AG04450 (cell line): ENCODE data around the gene TNRC6B. TPM values are rescaled to one million over a fixed set of nuclear protein-coding genes. Genes with fewer than 3 reads are reported as not detected.

Source experiments
- CTCF ChIA-PET: fragments of 300-600, 350-600 bp; formaldehyde crosslinking; extraction: SDS; loops from one replicate; lab custom pipeline; 2022; ENCODE audit warnings: antibody characterized with exemption, inconsistent platforms; lab: Charles Lee
- POLR2A ChIA-PET: fragments of 350-600 bp; formaldehyde crosslinking; extraction: SDS; loops from one replicate; lab custom pipeline; 2021; ENCODE audit warnings: antibody characterized with exemption, inconsistent platforms; lab: Yijun Ruan, JAX
- DNase-seq: peaks from one replicate; pipeline ENCODE4 v3.0.0-alpha.2; 2011; ENCODE audit warnings: low read depth, low spot score
- H3K27ac ChIP-seq: one replicate; pipeline ENCODE4 v1.5.1; 2012; ENCODE audit warnings: low read depth, low read length, control low read depth
- H3K27me3 ChIP-seq: one replicate; pipeline ENCODE4 v1.6.0; 2012; ENCODE audit warnings: low read length; ENCODE audit not compliant: control insufficient read depth, insufficient read depth
- H3K4me3 ChIP-seq: 2 replicates; pipeline ENCODE4 v1.5.1; 2011; ENCODE audit warnings: mild to moderate bottlenecking, low read depth, low read length, control low read depth
- H3K9me3 ChIP-seq: 2 replicates; pipeline ENCODE4 v1.5.1; 2012; ENCODE audit warnings: low read length; ENCODE audit not compliant: control insufficient read depth, insufficient read depth
- polyA plus RNA-seq: library from polyadenylated mRNA; depleted of rRNA; stranded (reverse); fragments of >200 nt; gene quantifications from 2 replicates; pipeline ENCODE4 v1.2.3, GENCODE V29; 2011
- TF ChIP-seq, protein P1 (sequence below): IDR thresholded peaks from 2 replicates; pipeline ENCODE4 v1.5.1; 2011; ENCODE audit warnings: low read depth, low read length, control low read depth, inconsistent platforms

Gene TNRC6B
- polyA plus RNA-seq, 1 experiment: 6.6 TPM

GRCh38 chr22:40198733-40199132, 21.0 kb downstream of the TNRC6B start:
- no peak for DNase-seq
- H3K27me3 ChIP-seq: no peaks in the 10 kb centered on the region
- CTCF ChIA-PET: no interaction called here
- no peaks in the 10 kb centered on the region for H3K9me3 ChIP-seq
- TF ChIP-seq, protein P1, sequence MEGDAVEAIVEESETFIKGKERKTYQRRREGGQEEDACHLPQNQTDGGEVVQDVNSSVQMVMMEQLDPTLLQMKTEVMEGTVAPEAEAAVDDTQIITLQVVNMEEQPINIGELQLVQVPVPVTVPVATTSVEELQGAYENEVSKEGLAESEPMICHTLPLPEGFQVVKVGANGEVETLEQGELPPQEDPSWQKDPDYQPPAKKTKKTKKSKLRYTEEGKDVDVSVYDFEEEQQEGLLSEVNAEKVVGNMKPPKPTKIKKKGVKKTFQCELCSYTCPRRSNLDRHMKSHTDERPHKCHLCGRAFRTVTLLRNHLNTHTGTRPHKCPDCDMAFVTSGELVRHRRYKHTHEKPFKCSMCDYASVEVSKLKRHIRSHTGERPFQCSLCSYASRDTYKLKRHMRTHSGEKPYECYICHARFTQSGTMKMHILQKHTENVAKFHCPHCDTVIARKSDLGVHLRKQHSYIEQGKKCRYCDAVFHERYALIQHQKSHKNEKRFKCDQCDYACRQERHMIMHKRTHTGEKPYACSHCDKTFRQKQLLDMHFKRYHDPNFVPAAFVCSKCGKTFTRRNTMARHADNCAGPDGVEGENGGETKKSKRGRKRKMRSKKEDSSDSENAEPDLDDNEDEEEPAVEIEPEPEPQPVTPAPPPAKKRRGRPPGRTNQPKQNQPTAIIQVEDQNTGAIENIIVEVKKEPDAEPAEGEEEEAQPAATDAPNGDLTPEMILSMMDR: no peak
- H3K27ac ChIP-seq: no peak overlapping the region
- H3K4me3 ChIP-seq: no peak overlapping the region
- POLR2A ChIA-PET: no interaction called here

GRCh38 chr22:40199223-40199622, 21.5 kb downstream of the TNRC6B start:
- POLR2A ChIA-PET: no interaction called here

GRCh38 chr22:40199852-40200251, 22.1 kb downstream of the TNRC6B start:
- POLR2A ChIA-PET: interaction anchor here (0.6 to 1.2 kb wide), 2 partner anchors 18 to 1389 kb away, joined by 3 to 4 read pairs; no protein-coding TSS in a partner anchor
- Histone ChIP-seq H3K4me3 (no peak overlapping the region), H3K27ac (no peak overlapping the region), H3K27me3 (no peaks in the 10 kb centered on the region), H3K9me3 (no peaks in the 10 kb centered on the region)
- CTCF ChIA-PET: interaction anchor here (1.5 kb wide), 1 partner anchor 148 kb away, joined by 3 read pairs; no protein-coding TSS in a partner anchor
- DNase-seq: no peak
- TF ChIP-seq, protein P1: no peak

More at GRCh38 chr22:40199223-40199622, 21.5 kb downstream of the TNRC6B start:
- no peaks in the 10 kb centered on the region for H3K27me3 ChIP-seq
- CTCF ChIA-PET: no interaction called here
- DNase-seq: no peak
- H3K9me3 ChIP-seq: no peaks in the 10 kb centered on the region
- no peak overlapping the region for H3K4me3 ChIP-seq
- TF ChIP-seq, protein P1: no peak
- no peak overlapping the region for H3K27ac ChIP-seq

DNA sequence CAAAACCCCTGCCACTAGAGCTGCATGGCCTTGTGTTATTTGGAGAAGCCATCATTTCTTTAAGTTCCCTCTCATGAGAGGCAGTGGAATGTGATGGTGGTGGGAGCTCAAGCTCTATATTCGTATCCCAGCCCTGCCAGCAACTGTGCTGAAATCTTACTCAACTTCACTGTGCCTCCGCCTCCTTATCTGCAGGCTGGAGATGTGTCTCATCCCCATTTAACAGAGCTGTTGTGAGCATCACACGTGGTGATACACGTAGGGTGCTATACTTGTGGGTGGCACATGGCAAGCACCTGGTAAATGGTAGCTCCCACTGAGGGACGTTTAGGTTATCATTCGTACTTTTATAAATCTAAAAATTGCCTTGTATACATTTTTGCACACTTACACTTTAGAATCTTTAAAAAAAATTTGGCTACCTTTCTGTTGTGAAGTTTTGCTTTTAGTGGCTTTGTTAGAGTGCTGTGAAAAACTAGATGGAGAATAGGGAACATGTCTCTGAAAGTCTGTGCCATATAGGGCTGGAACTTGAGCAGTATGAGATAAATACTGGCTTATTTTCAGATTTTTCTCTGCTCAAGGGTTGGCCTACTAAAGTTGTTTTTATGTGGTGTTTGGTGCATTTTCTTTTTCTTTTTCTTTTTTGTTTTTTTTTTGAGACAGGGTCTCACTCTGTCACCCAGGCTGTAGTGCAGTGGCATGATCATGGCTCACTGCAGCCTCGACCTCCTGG, 23.2 kb downstream of the TNRC6B start:
- ChIA-PET POLR2A (interaction anchor here (0.6 to 1.2 kb wide), 2 partner anchors 19 to 1388 kb away, joined by 3 to 4 read pairs; no protein-coding TSS in a partner anchor), CTCF (interaction anchor here (1.5 kb wide), 1 partner anchor 147 kb away, joined by 3 read pairs; no protein-coding TSS in a partner anchor)

More for the DNA sequence above, 23.2 kb downstream of the TNRC6B start:
- H3K27ac ChIP-seq: no peak overlapping the region
- no peaks in the 10 kb centered on the region for H3K9me3 ChIP-seq
- H3K27me3 ChIP-seq: no peaks in the 10 kb centered on the region
- DNase-seq: no peak
- no peak overlapping the region for H3K4me3 ChIP-seq
- TF ChIP-seq, protein P1: no peak
